ENCODE measurements around the gene ST6GALNAC5. TPM values are rescaled to one million over a fixed set of nuclear protein-coding genes. Genes with fewer than 3 reads are reported as not detected.

The ST6GALNAC5 gene
- total and polyA plus RNA-seq, 7 donors: under 0.01 to 44.7 (median 5.6) TPM; not detected in 1

GRCh38 chr1:76901158-76901767 lies 34.0 kb downstream of the ST6GALNAC5 start:
- no peak for DNase-seq
- H3K4me3 ChIP-seq: no peak overlapping the region
- WGBS, 2 donors: 85 to 87% methylated on average over 2 of the region's 2 CpGs

GRCh38 chr1:76905876-76906595 lies 38.8 kb downstream of the ST6GALNAC5 start:
- no peak for DNase-seq
- no peaks in the 10 kb centered on the region for H3K27me3 ChIP-seq
- H3K4me3 ChIP-seq: no peak overlapping the region
- intact Hi-C loops (cut with DNase I): no loop called here
- H3K4me1 ChIP-seq: no peaks in the 10 kb centered on the region
- WGBS, 2 donors: 78 to 81% methylated on average over 4 of the region's 4 CpGs
- TF ChIP-seq EP300 (IDR thresholded peaks at IDR 0.05) (no peak), POLR2AphosphoS5 (IDR thresholded peaks at IDR 0.05) (no peak), POLR2A (IDR thresholded peaks at IDR 0.05) (no peak)
- TF ChIP-seq, protein P1, sequence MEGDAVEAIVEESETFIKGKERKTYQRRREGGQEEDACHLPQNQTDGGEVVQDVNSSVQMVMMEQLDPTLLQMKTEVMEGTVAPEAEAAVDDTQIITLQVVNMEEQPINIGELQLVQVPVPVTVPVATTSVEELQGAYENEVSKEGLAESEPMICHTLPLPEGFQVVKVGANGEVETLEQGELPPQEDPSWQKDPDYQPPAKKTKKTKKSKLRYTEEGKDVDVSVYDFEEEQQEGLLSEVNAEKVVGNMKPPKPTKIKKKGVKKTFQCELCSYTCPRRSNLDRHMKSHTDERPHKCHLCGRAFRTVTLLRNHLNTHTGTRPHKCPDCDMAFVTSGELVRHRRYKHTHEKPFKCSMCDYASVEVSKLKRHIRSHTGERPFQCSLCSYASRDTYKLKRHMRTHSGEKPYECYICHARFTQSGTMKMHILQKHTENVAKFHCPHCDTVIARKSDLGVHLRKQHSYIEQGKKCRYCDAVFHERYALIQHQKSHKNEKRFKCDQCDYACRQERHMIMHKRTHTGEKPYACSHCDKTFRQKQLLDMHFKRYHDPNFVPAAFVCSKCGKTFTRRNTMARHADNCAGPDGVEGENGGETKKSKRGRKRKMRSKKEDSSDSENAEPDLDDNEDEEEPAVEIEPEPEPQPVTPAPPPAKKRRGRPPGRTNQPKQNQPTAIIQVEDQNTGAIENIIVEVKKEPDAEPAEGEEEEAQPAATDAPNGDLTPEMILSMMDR (IDR thresholded peaks at IDR 0.05): no peak
- H3K9me3 ChIP-seq: no peaks in the 10 kb centered on the region
- H3K36me3 ChIP-seq: no peaks in the 10 kb centered on the region
- H3K27ac ChIP-seq: no peak overlapping the region

More at GRCh38 chr1:76901158-76901767, 34.0 kb downstream of the ST6GALNAC5 start:
- H3K27me3 ChIP-seq: no peaks in the 10 kb centered on the region
- no peaks in the 10 kb centered on the region for H3K4me1 ChIP-seq
- no peak overlapping the region for H3K27ac ChIP-seq
- TF ChIP-seq EP300 (IDR thresholded peaks at IDR 0.05): no peak
- TF ChIP-seq, protein P1 (IDR thresholded peaks at IDR 0.05): peak in 3 of 4 experiments; percentile 23 to 35 (median 24)
- intact Hi-C loops (cut with DNase I): no loop called here
- H3K36me3 ChIP-seq: no peaks in the 10 kb centered on the region
- no peaks in the 10 kb centered on the region for H3K9me3 ChIP-seq

DNA sequence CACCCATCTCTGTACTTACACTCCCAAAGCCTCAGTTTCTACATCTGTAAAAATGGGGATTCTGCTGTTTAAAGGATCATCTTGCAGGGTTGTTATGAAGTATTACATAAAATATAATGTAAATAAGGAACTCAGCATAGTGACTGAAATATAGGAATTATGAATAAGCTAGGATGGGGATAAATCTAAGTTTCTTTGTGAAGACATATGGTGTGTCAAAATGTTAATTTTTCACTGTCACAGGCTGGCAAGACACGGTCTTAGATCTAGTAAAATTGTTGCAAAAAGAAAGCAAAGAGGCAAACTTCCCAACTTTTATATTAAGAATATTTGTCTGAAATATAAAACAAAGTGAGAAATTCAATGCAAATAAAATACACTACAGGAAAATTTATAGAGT lies 42.0 kb downstream of the ST6GALNAC5 start:
- intact Hi-C loops (cut with DNase I): no loop called here
- no peak for TF ChIP-seq POLR2AphosphoS5 (IDR thresholded peaks at IDR 0.05)
- TF ChIP-seq EP300 (IDR thresholded peaks at IDR 0.05): no peak
- TF ChIP-seq POLR2A (IDR thresholded peaks at IDR 0.05): no peak
- no peaks in the 10 kb centered on the region for H3K4me1 ChIP-seq
- no peak for DNase-seq
- 79 to 81% methylated on average over 1 of the region's 1 CpG for WGBS, 2 donors
- no peak overlapping the region for H3K27ac ChIP-seq
- no peak overlapping the region for H3K4me3 ChIP-seq
- no peaks in the 10 kb centered on the region for H3K9me3 ChIP-seq
- H3K36me3 ChIP-seq: no peaks in the 10 kb centered on the region
- H3K27me3 ChIP-seq: no peaks in the 10 kb centered on the region

DNA sequence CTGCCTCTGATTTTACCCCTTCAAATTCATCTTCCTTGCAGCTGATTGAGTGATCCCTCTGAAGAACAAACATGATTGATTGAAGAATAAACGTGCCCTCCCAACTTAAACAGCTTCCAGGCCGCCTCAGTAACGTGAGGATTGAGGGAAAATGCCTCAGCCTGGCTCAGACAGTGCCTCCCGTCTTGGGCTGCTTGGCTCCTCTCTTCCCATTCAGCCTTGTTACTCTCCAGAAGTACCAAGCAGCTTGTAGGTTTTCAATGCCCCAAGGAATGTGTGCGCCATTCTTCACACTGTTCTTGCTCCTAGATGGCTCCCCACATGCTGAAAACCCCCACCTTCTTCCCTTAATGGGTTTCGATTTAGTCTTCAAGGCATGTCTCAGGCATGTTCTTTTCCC lies 51.8 kb downstream of the ST6GALNAC5 start:
- Histone ChIP-seq H3K9me3 (no peaks in the 10 kb centered on the region), H3K36me3 (no peaks in the 10 kb centered on the region), H3K4me3 (no peak overlapping the region), H3K27ac (no peak overlapping the region), H3K27me3 (no peaks in the 10 kb centered on the region), H3K4me1 (no peaks in the 10 kb centered on the region)
- intact Hi-C loops (cut with DNase I): no loop called here
- DNase-seq: no peak
- TF ChIP-seq POLR2AphosphoS5 (IDR thresholded peaks at IDR 0.05) (no peak), POLR2A (IDR thresholded peaks at IDR 0.05) (no peak), EP300 (IDR thresholded peaks at IDR 0.05) (no peak)
- TF ChIP-seq, protein P1 (IDR thresholded peaks at IDR 0.05): no peak
- WGBS, 2 donors: 55 to 72% methylated on average over 6 of the region's 6 CpGs

- TF ChIP-seq, protein P1 (IDR thresholded peaks at IDR 0.05): no peak
- Histone ChIP-seq H3K36me3 (no peaks in the 10 kb centered on the region), H3K27me3 (no peaks in the 10 kb centered on the region), H3K9me3 (no peaks in the 10 kb centered on the region), H3K4me1 (no peaks in the 10 kb centered on the region), H3K27ac (no peak overlapping the region), H3K4me3 (no peak overlapping the region)
- intact Hi-C loops (cut with DNase I): no loop called here
- WGBS, 2 donors: 62 to 80% methylated on average over 3 of the region's 3 CpGs
- no peak for DNase-seq
These were observed 54.3 kb downstream of the ST6GALNAC5 start for GRCh38 chr1:76921590-76921989.

Measured in sigmoid colon (tissue), 7 donors.